ENCODE results near the gene SCAP.
A peak's percentile ranks its signal among the peaks of the same experiment; 100 is the strongest.
"Not testable (repeated sequence)": the region's sequence is repeated elsewhere in the genome, so short reads cannot be mapped to it uniquely, and the experiment has no call there.

Gene SCAP

DNA sequence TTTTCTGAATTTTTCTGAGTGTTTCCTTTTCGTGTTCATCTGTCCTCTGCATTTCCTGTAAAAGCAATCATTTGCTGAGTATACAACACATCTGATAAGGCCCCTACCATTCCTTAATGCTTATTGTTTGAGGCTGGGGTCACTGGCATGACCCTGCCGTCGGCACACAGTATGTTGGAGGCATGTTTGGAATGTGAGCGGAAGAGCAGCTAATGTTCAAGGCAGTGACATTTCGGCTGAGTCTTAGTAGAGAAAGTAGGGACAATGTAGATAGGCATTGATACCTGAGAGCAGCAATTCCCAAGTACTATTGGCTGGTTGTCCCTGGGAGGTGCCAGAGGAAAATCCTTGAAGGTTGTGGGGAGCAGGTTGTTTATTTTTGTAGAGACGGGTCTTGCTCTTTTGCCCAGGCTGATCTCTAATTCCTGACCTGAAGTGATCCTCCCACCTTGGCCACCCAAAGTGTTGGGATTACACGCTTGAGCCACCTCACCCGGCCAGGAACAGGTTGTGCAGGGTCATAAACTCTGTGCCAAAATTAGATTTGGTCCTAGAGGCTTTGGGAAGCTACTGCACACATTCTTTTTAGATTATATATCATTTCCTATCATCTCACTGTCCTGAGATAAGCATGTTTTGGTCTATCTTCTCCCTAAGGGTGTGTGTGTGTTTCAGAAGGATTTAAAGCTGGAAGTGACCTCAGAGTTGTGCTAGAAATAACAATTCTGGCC is 81.4 kb downstream of the SCAP start:
- no peak for DNase-seq

- no peak for DNase-seq
Measured at GRCh38 chr3:47392933-47393332, 82.8 kb downstream of the SCAP start.

DNA sequence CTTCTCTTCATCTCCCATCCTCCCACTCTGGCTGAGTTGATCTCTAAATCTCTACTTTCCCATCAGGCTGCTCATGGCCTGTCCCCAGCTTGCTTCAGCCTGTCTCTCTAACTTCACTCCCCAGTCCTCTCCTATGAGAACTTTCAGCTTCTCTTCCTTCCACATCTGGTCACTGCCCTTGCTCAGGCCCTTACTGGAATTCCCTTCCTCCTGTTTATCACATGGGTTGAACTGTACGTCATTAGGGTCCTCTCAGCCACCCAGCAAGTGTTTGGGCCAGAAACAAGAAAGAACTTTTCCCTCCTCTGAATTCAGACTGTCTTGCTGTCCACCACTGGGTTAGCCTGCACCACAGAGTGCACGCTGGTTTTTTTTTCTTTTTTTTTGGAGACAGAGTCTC is 89.9 kb downstream of the SCAP start:
- DNase-seq: no peak

DNA sequence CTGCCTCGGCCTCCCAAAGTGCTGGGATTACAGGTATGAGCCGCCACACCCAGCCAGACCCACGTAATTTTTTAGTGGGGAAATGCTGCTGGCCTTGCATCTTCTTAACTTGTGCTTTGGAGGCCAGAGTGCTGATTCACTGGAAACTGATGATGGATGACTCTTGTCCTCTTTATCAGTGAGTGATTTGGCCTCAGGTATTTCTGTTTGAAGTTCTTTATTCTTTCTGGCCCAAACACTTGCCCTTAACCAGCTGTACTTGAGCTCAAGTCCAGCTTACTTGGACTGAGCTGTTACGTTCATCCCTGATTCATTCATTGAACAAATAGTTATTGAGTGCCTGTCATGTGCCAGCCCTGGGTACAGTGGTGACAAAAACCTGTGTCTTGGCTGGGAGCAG is 90.7 kb downstream of the SCAP start:
- DNase-seq: no peak

GRCh38 chr3:47384425-47384824 is 91.3 kb downstream of the SCAP start:
- DNase-seq: no peak

DNA sequence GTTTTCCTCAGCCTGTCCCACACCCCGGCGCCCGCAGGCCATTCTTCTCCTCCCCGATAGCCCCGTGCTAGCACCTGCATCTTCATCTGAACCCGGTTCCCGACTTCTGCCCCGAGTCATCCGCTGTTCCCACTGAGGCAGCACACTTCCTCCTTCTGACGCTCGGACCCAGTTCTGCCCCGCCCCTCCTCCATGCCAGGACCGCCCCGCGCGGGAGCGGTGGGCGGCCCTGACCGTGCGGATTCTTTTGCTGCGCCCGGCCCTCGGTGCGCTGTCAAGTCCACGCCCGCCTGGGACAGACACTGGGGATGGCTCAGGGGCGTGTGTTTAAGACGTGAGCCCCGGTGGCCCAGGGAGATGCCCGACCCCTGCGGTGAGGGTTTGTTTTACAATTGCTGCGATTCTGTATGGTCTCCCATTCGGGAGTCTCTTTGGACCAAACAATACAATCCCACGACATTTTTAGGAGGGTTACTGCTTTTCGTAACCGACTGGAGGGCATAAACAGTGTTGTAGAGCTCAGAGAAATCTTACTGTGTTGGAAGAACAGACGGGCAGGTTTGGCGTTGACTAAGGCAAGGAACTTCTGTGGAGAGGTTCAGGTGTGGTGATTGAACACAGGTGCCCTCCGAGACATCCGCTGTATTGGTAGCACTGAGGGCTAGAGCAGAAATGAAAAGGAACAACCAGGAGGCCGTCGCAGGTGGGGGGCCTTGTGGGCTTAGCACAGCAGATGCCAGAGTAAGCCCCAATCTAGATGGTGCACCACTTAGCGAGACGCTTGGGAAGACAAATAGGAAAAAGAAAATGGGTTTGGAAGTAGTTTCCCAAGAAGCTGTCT is 94.2 kb downstream of the SCAP start:
- peak; percentile 76 to 85 for DNase-seq

DNA sequence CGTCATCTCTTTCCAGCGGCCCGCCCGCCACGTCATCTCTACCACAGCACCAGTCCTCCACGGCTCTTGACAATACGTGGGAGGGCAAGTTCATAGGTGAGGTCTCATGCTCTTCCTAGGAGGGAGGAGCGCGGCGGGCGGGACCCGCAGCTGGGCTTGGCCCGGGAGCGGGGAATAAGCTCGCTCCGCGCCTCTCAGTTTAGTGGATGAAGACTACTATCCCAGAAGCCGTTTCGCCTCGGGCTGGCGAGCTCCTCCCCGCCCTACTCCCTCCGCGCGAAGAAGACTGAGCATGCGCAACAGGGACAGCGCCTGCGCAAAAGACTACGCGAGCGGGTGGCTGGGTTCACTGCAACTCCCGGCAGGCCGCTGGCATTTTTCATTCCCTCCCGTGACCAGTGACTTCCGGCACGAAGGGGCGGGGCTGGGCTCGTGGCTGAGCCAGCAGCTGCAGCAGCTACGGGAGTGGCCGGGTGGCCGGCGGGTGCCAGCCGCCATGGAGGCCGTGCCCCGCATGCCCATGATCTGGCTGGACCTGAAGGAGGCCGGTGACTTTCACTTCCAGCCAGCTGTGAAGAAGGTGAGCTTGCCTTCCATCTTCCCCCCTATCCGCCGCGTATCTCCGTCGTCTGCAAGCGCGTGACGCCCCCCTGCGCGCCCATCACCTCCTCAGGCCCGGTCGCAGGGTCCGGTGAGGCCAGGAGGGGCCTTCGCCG is 95.0 kb downstream of the SCAP start, which contains the start of gene PTPN23:
Gene PTPN23, plus strand, starts transcription at position 421 of the 716 bp plus-strand sequence. Its CDS starts 76 bp downstream, at position 497.
- peak; percentile 97 to 99 for DNase-seq

DNA sequence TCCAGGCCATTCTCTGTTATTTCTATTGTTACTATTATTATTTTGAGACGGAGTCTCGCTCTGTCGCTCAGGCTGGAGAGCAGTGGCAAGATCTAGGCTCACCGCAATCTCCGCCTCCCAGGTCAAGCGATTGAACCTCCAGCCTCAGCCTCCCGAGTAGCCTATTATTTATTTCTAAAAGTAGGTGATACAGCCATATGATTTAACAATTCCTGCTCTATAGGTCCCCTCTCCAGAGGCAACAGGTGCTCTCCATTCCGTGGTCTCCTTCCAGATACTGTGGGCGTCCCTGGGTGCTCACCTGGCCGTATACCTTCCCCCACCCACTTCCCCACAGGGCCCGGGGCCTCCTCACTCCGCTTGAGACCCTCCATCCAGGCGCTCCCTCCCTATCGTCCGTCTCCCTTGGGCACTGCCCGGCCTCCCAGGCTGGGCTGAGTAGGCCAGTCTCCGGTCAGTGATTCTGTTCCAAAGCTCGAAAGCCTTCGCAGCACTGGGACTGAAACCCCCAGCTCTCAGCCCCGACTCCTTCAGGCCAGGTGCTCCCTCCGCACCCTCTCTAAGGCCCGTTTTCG is 95.6 kb downstream of the SCAP start:
- no peak for DNase-seq

- no peak for DNase-seq
Measured at GRCh38 chr3:47379411-47379899, 96.3 kb downstream of the SCAP start.

GRCh38 chr3:47378869-47379268 is 96.9 kb downstream of the SCAP start:
- no peak for DNase-seq

DNA sequence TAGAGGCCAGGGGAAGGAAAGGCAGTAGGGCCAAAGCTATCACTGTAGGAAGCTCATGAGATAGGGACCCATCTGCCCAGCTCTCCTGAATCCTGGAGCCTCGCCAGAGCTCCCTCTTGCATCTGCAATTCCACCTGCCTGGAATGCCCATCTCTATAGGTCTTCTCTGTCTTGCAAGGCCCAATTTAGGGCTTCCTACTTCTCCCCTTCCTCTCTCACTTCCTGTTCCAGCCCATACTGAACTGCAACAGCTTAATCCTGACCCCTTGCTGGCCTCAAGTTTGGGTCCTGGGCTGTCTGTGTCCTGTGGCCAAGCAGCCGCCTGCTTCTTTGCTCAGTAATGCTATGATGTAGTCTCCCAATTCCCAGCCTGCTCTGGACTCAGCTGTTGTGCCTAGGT is 98.6 kb downstream of the SCAP start:
- no peak for DNase-seq

DNA sequence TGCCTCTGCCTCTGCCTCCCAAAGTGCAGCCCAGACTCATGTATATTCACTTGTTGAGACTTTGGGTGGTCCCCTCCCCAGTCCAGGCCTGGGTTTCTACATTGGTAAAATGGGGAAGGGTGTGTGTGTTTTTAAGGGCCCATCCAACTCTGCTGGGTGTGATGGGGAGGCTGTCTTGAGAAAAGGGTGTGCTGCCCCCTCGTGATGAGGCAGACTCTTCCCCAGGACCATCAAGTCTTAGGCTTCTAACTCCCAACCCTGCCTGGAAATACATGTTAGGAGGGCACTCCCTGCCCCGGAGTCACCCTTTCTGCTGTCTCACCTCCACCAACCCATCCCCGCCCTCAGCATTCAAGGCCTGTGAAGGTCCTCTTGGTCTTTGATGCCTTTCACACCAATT is 99.3 kb downstream of the SCAP start:
- DNase-seq: no peak

DNA sequence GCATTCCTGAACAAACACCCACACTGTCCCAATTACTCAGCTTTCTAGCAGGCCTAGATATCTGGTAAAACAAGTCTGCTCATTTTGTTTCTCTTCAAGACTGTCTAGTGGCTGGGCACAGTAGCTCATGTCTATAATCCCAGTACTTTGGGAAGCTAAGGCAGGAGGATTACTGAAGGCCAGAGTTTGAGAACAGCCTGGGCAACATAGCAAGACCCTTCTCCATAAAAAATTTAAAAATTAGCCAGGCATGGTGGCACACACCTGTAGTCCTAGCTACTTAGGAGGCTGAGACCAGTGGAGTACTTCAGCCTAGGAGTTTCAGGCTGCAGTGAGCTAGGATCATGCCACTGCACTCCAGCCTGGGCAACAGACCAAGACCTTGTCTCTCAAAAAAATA is 101.2 kb downstream of the SCAP start:
- no peak for DNase-seq

DNA sequence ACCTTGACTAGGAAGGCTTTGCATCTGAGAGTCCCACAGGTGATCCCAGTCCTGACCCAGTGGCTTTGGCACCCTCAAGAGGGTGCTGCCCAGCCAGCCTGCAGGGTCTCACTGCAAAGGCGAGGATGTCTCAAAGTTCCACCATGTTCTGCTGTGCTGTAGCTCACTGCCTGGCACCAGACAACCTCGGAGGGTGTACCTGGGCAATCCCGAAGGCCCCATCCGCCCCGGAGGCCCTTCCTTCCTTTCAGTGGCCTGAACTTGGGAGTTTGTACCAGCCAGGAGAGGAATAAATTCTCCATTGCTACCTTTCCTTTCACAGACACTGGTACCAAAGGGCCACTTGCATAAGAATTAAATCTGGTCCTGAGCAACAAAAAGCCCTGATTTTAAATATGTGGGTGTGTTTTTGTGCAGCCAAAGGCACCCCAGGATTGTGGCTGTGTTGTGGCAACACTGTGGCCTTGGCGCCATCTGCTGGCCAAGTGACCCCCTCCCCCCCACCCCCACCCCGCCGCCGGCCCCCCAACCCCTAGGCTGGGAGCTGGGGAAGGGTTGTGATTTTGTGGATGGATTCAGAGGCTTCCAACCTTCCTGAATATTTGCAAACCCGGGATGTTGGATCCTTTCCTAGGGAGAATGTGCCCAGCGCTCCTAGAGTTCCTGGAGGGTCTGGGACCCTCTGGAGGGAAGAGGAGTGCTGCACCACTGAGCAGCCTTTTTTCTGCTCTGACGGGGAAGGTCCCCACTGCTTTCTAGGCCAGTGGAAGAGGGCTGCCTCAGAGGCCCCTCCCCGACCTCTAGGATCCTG is 104.6 kb downstream of the SCAP start:
- no peak for DNase-seq

DNA sequence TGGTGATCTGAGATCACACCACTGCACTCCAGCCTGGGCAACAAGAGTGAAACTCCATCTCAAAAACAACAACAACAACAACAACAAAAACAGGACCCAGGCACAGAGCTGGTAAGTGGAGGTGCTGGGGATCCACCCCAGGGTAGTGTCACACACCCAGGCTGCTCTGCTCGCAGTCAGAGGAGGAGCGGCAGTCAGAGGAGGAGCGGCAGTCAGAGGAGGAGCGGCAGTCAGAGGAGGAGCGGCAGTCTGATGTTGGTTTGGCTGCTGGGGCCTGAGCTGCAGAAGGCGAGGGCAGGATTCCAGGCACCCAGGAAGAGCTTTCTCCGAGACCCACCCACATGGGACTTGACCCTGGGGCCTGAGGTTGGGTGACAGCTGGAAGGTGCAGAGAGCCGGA is 105.7 kb downstream of the SCAP start:
- not testable (repeated sequence) for DNase-seq

DNA sequence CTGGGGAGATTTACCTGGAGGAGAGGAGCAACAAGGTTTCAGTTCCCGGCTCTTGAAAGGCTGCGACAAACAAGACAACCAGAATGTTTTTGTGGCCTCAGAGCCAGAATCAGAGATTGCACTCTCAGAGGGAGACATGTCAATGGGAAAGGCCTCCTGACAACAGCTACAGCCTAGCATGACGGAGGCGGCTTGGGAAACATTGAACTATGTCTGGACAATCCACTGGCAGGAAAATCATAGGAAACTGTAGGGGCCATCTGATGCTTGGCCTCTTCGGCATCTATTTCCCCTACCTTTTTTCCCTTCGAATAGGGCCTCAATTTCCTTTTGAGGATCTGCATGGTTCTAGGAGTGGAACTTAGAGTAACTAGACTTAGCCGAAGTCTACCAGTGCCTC is 108.1 kb downstream of the SCAP start:
- no peak for DNase-seq

- no peak for DNase-seq
Measured at GRCh38 chr3:47366833-47367232, 108.9 kb downstream of the SCAP start.

DNA sequence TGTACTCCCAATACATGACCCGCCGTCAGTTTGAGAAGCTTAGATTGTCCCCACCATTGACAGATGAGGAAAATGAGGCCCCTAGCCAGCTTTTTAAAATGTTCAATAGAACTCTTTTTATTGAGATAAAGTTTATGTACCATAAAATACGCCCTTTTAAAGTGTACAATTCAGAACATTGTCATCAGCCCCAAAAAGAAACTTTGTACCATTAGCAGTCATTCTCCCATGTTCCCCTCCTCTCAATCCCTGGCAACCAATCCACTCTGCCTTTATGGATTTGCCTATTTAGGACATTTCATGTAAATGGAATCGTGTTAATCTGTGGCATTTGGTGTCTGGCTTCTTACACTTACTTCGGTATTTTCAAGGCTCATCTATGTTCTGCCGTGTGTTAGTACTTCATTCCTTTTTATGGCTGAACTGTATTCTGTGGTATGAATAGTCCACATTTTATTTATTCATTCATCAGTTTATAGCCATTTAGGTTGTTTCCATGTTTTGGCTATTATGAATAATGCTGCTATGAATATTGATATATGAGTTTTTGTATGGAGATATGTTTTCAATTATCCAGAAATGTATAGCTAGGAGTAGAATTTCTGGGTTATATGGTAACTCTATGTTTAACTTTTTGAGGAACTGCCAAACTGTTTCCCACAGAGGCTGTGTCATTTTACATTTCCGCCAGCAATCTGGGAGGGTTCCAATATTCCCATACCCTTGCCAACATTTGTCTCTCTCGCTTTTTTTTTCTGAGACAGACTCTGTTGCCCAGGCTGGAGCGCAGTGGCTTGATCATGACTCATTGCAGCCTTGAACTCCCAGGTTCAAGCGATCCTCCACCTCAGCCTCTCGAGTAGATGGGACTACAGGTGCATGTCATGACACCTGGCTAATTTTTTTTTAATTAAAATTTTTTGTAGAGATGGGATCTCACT is 110.3 kb downstream of the SCAP start:
- no peak for DNase-seq
